H1 (cell line): Measurements from ENCODE around the gene MINDY1. TPM values are rescaled to one million over a fixed set of nuclear protein-coding genes. Genes with fewer than 3 reads are reported as not detected.

Experiments used
- CTCF ChIA-PET: fragments of 300-600 bp; sonication (Branson Sonifier 250); formaldehyde crosslinking; loops from one replicate; lab custom pipeline; 2021; ENCODE audit not compliant: partially characterized antibody; lab: Charles Lee
- POLR2A ChIA-PET: fragments of 300-600 bp; sonication (Branson Sonifier 250); formaldehyde crosslinking; loops from one replicate; lab custom pipeline; 2021; ENCODE audit warnings: inconsistent platforms; ENCODE audit not compliant: partially characterized antibody; lab: Charles Lee
- DNase-seq, 2 experiments: peaks; one replicate each; pipeline versions ENCODE4 v3.0.0 to v3.0.0-alpha.2; 2010 to 2022; ENCODE audit warnings: low spot score in 2 of 2, low read depth in 1 of 2, mixed read lengths in 1 of 2
- FAIRE-seq: peaks from 2 replicates; lab custom pipeline; 2011; peaks lifted over from hg19 to GRCh38; lab: Jason Lieb, UNC
- H2AFZ ChIP-seq: 2 replicates; pipeline ENCODE4 v1.8.1; 2012; ENCODE audit warnings: low read length, inconsistent platforms
- H2AK5ac ChIP-seq: 2 replicates; pipeline ENCODE4 v1.6.1; 2013; ENCODE audit warnings: low read depth, low read length
- H2BK120ac ChIP-seq: replicated peaks from 2 replicates; pipeline ENCODE3; 2013; ENCODE audit warnings: low read depth, low read length, inconsistent platforms
- H2BK12ac ChIP-seq: 2 replicates; pipeline ENCODE4 v1.6.1; 2013; ENCODE audit warnings: low read depth, low read length
- H2BK15ac ChIP-seq: 2 replicates; pipeline ENCODE4 v1.6.1; 2013; ENCODE audit warnings: low read length
- H2BK20ac ChIP-seq: 2 replicates; pipeline ENCODE4 v1.6.1; 2013; ENCODE audit warnings: low read length
- H2BK5ac ChIP-seq: 2 replicates; pipeline ENCODE4 v1.6.1; 2013; ENCODE audit warnings: low read depth, low read length
- H3K14ac ChIP-seq: 2 replicates; pipeline ENCODE4 v1.6.1; 2013; ENCODE audit warnings: inconsistent platforms; ENCODE audit not compliant: insufficient read length
- H3K18ac ChIP-seq: 2 replicates; pipeline ENCODE4 v1.6.1; 2013; ENCODE audit warnings: low read length; ENCODE audit errors: extremely low read depth
- H3K23ac ChIP-seq: 2 replicates; pipeline ENCODE4 v1.6.1; 2013; ENCODE audit warnings: inconsistent platforms; ENCODE audit not compliant: insufficient read length
- H3K23me2 ChIP-seq: 2 replicates; pipeline ENCODE4 v1.6.1; 2013; ENCODE audit warnings: low read depth, low read length
- H3K27ac ChIP-seq: 2 replicates; pipeline ENCODE4 v1.6.1; 2011; ENCODE audit warnings: low read depth, low read length, inconsistent platforms
- H3K27me3 ChIP-seq, 4 experiments: replicated peaks in 1 of 4; 1 replicate in 1 of 4; 2 replicates in 3 of 4; pipeline versions ENCODE4 v1.6.1 to v1.8.1; 2011 to 2013; ENCODE audit warnings: low read length in 3 of 4, mild to moderate bottlenecking in 3 of 4, inconsistent platforms in 2 of 4, mixed read lengths in 2 of 4, moderate library complexity in 1 of 4; ENCODE audit not compliant: control insufficient read depth in 3 of 4, insufficient read depth in 3 of 4; ENCODE audit errors: extremely low read depth in 1 of 4
- H3K36me3 ChIP-seq, 4 experiments: 2 replicates each; pipeline versions ENCODE4 v1.6.1 to v1.8.1; 2011 to 2013; ENCODE audit warnings: mild to moderate bottlenecking in 4 of 4, low read length in 3 of 4, moderate library complexity in 2 of 4, control low read depth in 1 of 4, inconsistent platforms in 1 of 4; ENCODE audit not compliant: insufficient read depth in 4 of 4, control insufficient read depth in 2 of 4
- H3K4ac ChIP-seq: replicated peaks from 2 replicates; pipeline ENCODE3; 2013; ENCODE audit warnings: low read length, low read depth, mixed read lengths, inconsistent platforms; ENCODE audit not compliant: insufficient read length
- H3K4me1 ChIP-seq, 4 experiments: replicated peaks in 1 of 4; 1 replicate in 1 of 4; 2 replicates in 3 of 4; pipeline versions ENCODE4 v1.6.1 to v1.8.1; 2011 to 2013; ENCODE audit warnings: low read length in 3 of 4, inconsistent platforms in 2 of 4, mixed read lengths in 1 of 4; ENCODE audit not compliant: insufficient read depth in 4 of 4, control insufficient read depth in 3 of 4
- H3K4me2 ChIP-seq, 2 experiments: 2 replicates each; pipeline versions ENCODE4 v1.6.1 to v1.8.1; 2011 to 2013; ENCODE audit warnings: low read depth in 2 of 2, low read length in 2 of 2, control low read depth in 1 of 2, inconsistent platforms in 1 of 2, mild to moderate bottlenecking in 1 of 2; ENCODE audit not compliant: insufficient read depth in 1 of 2
- H3K4me3 ChIP-seq, 4 experiments: fragments of 200-600, 300-600 bp in 1 of 4; sonication (generic), shearing (Covaris generic), sonication (Bioruptor Twin) in 1 of 4; 2 replicates each; pipeline versions ENCODE4 v1.5.1 to v1.8.1; 2011 to 2016; ENCODE audit warnings: low read length in 4 of 4, low read depth in 3 of 4, control low read depth in 2 of 4, inconsistent platforms in 2 of 4, mild to moderate bottlenecking in 2 of 4, mixed read lengths in 1 of 4, moderate library complexity in 1 of 4; ENCODE audit not compliant: insufficient read depth in 2 of 4; ENCODE audit errors: extremely low read depth in 1 of 4
- H3K56ac ChIP-seq: replicated peaks from 2 replicates; pipeline ENCODE3; 2013; ENCODE audit warnings: low read depth, mild to moderate bottlenecking, mixed read lengths, low read length, inconsistent platforms; ENCODE audit not compliant: insufficient read length
- H3K79me1 ChIP-seq: 2 replicates; pipeline ENCODE4 v1.6.1; 2013; ENCODE audit warnings: low read depth, low read length, control low read depth
- H3K79me2 ChIP-seq, 2 experiments: 2 replicates each; pipeline versions ENCODE4 v1.6.1 to v1.8.1; 2012 to 2013; ENCODE audit warnings: low read length in 2 of 2, mild to moderate bottlenecking in 2 of 2, inconsistent platforms in 1 of 2; ENCODE audit not compliant: insufficient read depth in 2 of 2, control insufficient read depth in 1 of 2
- H3K9ac ChIP-seq, 4 experiments: replicated peaks in 1 of 4; 1 replicate in 1 of 4; 2 replicates in 3 of 4; pipeline versions ENCODE4 v1.6.1 to v1.8.1; 2011 to 2013; ENCODE audit warnings: low read depth in 3 of 4, low read length in 3 of 4, control low read depth in 2 of 4, mild to moderate bottlenecking in 2 of 4, moderate library complexity in 2 of 4, inconsistent platforms in 1 of 4; ENCODE audit errors: extremely low read depth in 1 of 4
- H3K9me3 ChIP-seq, 2 experiments: 2 replicates each; pipeline versions ENCODE4 v1.6.1 to v1.8.1; 2012 to 2013; ENCODE audit warnings: mild to moderate bottlenecking in 2 of 2, moderate library complexity in 2 of 2, control low read depth in 1 of 2, inconsistent platforms in 1 of 2, low read depth in 1 of 2, low read length in 1 of 2, mixed read lengths in 1 of 2; ENCODE audit not compliant: insufficient read depth in 2 of 2
- H4K20me1 ChIP-seq, 2 experiments: replicated peaks in 1 of 2; 2 replicates each; pipeline versions ENCODE3 to v1.8.1; 2011 to 2013; ENCODE audit warnings: inconsistent platforms in 2 of 2, low read length in 2 of 2, mild to moderate bottlenecking in 1 of 2; ENCODE audit not compliant: insufficient read depth in 2 of 2, control insufficient read depth in 1 of 2
- H4K5ac ChIP-seq: 2 replicates; pipeline ENCODE4 v1.6.1; 2013; ENCODE audit warnings: low read length, low read depth, mixed read lengths, inconsistent platforms; ENCODE audit not compliant: insufficient read length
- H4K8ac ChIP-seq: 2 replicates; pipeline ENCODE4 v1.8.0; 2013; ENCODE audit warnings: mild to moderate bottlenecking, moderate library complexity, low read length, inconsistent platforms; ENCODE audit not compliant: insufficient read depth; ENCODE audit errors: extremely low read depth
- H4K91ac ChIP-seq: replicated peaks from 2 replicates; pipeline ENCODE3; 2013; ENCODE audit warnings: low read length, mixed read lengths, inconsistent platforms; ENCODE audit not compliant: insufficient read length
- ASH2L ChIP-seq: fragments of 200-600, 300-600 bp; sonication (generic); IDR thresholded peaks from one replicate; pipeline ENCODE4 v1.7.1; 2017; ENCODE audit warnings: low read length
- CBX5 ChIP-seq: fragments of 300-800, 300-1000 bp; sonication (generic); IDR thresholded peaks from 2 replicates; pipeline ENCODE4 v1.7.1; 2016; ENCODE audit warnings: antibody characterized with exemption, low read length, low read depth
- CEBPB ChIP-seq: IDR thresholded peaks from 2 replicates; pipeline ENCODE4 v1.6.1; 2012; ENCODE audit warnings: low read depth, low read length
- CHD1 ChIP-seq: IDR thresholded peaks from 2 replicates; pipeline ENCODE4 v1.6.1; 2012; ENCODE audit warnings: low read depth, low read length, improper control_type of control experiment
- CTBP2 ChIP-seq: IDR thresholded peaks from 2 replicates; pipeline ENCODE4 v1.7.0; 2011; ENCODE audit warnings: borderline replicate concordance, mild to moderate bottlenecking, moderate library complexity, mixed read lengths, low read length; ENCODE audit not compliant: insufficient read depth, insufficient read length
- FOSL1 ChIP-seq: IDR thresholded peaks from 2 replicates; pipeline ENCODE4 v1.6.1; 2011; ENCODE audit warnings: mild to moderate bottlenecking, low read depth, low read length, moderate library complexity; ENCODE audit not compliant: insufficient read depth
- RNF2 ChIP-seq: fragments of 200-900, 300-1000 bp; sonication (generic); IDR thresholded peaks from 2 replicates; pipeline ENCODE4 v1.7.1; 2016; ENCODE audit warnings: borderline replicate concordance, low read depth, mild to moderate bottlenecking, antibody characterized with exemption, low read length; ENCODE audit not compliant: poor library complexity, severe bottlenecking; ENCODE audit errors: missing control alignments
- SP4 ChIP-seq: IDR thresholded peaks from 2 replicates; pipeline ENCODE4 v1.6.1; 2012; ENCODE audit warnings: low read length, inconsistent platforms
- SRF ChIP-seq: IDR thresholded peaks from 2 replicates; pipeline ENCODE4 v1.6.1; 2011; ENCODE audit warnings: mild to moderate bottlenecking, low read depth, low read length, moderate library complexity
- TCF12 ChIP-seq: IDR thresholded peaks from 2 replicates; pipeline ENCODE4 v1.6.1; 2011; ENCODE audit warnings: low read depth, mild to moderate bottlenecking, low read length
- WGBS, 2 experiments: shearing (Covaris generic) in 1 of 2; methylation state at CpG; one replicate each; pipeline versions ENCODE4 v1.1.6 to v1.1.7; 2013 to 2015; ENCODE audit warnings: low lambda C conversion rate in 2 of 2, mixed read lengths in 2 of 2, inconsistent platforms in 1 of 2, low coverage in 1 of 2, missing lambda C conversion rate in 1 of 2; ENCODE audit not compliant: insufficient replicate concordance in 2 of 2, insufficient coverage in 1 of 2, insufficient read length in 1 of 2; ENCODE audit errors: extremely low coverage in 1 of 2, missing lambda C conversion rate in 1 of 2; 5-methylcytosine and 5-hydroxymethylcytosine counted together
- polyA plus RNA-seq, 7 experiments: library from polyadenylated mRNA; depleted of rRNA in 3 of 7; stranded (reverse) in 5 of 7; unstranded in 2 of 7; fragments of >200 nt in 5 of 7; fragments of 200-250 nt in 2 of 7; gene quantifications; 1 replicate in 5 of 7; 2 replicates in 1 of 7; 4 replicates in 1 of 7; pipeline versions ENCODE4 v1.2.1 to v1.2.3, GENCODE V29; 2011 to 2013; ENCODE audit warnings: missing spikeins in 2 of 7, mixed read lengths in 2 of 7
- total RNA-seq: library from RNA; stranded (reverse); fragmentation: NEBNext Ultra II Directional; extraction: Animal tissue kit (Norgen Biotek cat#: 25700); gene quantifications from 2 replicates; pipeline ENCODE4 v1.2.1, GENCODE V29; 2021
- TF ChIP-seq, protein P1 (sequence below): IDR thresholded peaks from 2 replicates; pipeline ENCODE4 v1.6.1; 2012; ENCODE audit warnings: low read length, inconsistent platforms

The MINDY1 gene
- total and polyA plus RNA-seq, 2 of the 8 experiments (the other 6 are each of a cell fraction or from before 2014, with no cell fraction given) = 10.3 to 11.4 TPM

DNA sequence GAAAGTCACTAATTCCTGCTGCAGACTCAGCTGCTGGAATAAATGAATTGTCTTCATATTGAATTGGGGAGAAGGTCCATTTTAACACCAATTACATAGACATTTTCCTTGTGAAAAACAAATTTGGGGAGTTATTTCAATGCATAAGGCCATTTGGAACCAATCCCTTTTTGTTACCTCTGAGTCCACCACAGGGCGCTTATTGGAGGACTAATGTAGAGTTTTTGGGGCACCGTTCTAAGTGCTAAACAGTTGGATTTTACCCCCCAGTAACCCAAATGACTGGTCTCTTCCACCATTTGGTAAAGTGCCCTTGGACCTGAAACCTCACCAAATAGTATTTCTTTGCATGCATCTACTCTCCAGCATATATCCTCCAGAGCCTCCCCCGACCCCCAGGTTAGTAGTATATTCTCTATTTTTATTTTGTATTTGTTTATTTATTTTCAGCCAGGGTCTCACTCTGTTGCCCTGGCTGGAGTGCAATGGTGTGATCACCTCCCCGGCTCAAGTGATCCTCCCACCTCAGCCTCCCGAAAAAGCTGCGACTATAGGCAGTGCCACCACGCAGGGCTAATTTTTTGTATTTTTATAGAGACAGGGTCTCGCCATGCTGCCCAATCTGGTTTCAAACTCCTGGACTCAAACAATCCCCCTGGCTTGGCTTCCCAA is 3.1 kb upstream of the MINDY1 start:
- 91% methylated on average over 8 of the region's 8 CpGs; no CpG with 5 or more reads in 1 of the 2 experiments for WGBS, 2 experiments
- Histone ChIP-seq H3K4me3 (peak overlapping the region in 1 of 4 experiments; percentile 94; a peak in 2 of 8 replicates), H3K36me3 (no peaks in the 10 kb centered on the region), H3K4ac (no peak overlapping the region), H3K4me1 (peaks cover 9 to 12% (median 9%) of the 10 kb centered on the region in 4 experiments; a peak in 6 of 7 replicates), H3K9ac (no peak overlapping the region), H3K27me3 (no peaks in the 10 kb centered on the region), H3K56ac (no peak overlapping the region), H3K23ac (no peak overlapping the region), H2BK20ac (no peak overlapping the region), H2AK5ac (no peak overlapping the region), H3K27ac (no peak overlapping the region), H3K18ac (no peak overlapping the region), H4K8ac (no peak overlapping the region), H2BK12ac (no peak overlapping the region), H2AFZ (no peak overlapping the region), H3K79me2 (peaks cover 0 to 5% of the 10 kb centered on the region in 2 experiments; a peak in 2 of 4 replicates), H4K91ac (no peak overlapping the region), H2BK120ac (no peak overlapping the region), H3K9me3 (no peaks in the 10 kb centered on the region), H2BK5ac (no peak overlapping the region), H3K4me2 (peak overlapping the region in 1 of 2 experiments; percentile 66; a peak in 1 of 4 replicates), H3K23me2 (peaks cover 5% of the 10 kb centered on the region), H4K20me1 (no peaks in the 10 kb centered on the region), H3K14ac (no peak overlapping the region), H4K5ac (no peak overlapping the region), H3K79me1 (no peaks in the 10 kb centered on the region), H2BK15ac (no peak overlapping the region)
- POLR2A ChIA-PET = interaction anchor here (1.1 kb wide), 1 partner anchor 29 kb away, joined by 3 read pairs; no protein-coding TSS in a partner anchor
- CTCF ChIA-PET = interaction anchor here (0.6 to 1.0 kb wide), 2 partner anchors 37 to 56 kb away, joined by 3 to 4 read pairs; no protein-coding TSS in a partner anchor
- no peak for DNase-seq
- no peak for FAIRE-seq
- no peak for TF ChIP-seq RNF2
- TF ChIP-seq CTBP2 = no peak
- TF ChIP-seq, protein P1, sequence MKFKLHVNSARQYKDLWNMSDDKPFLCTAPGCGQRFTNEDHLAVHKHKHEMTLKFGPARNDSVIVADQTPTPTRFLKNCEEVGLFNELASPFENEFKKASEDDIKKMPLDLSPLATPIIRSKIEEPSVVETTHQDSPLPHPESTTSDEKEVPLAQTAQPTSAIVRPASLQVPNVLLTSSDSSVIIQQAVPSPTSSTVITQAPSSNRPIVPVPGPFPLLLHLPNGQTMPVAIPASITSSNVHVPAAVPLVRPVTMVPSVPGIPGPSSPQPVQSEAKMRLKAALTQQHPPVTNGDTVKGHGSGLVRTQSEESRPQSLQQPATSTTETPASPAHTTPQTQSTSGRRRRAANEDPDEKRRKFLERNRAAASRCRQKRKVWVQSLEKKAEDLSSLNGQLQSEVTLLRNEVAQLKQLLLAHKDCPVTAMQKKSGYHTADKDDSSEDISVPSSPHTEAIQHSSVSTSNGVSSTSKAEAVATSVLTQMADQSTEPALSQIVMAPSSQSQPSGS = no peak
- no peak for TF ChIP-seq SP4
- no peak for TF ChIP-seq FOSL1
- no peak for TF ChIP-seq TCF12
- no peak for TF ChIP-seq ASH2L
- TF ChIP-seq CHD1 = no peak
- no peak for TF ChIP-seq SRF
- no peak for TF ChIP-seq CBX5
- TF ChIP-seq CEBPB = no peak
